PC-9 (cell line): ENCODE data around the gene MTURN.

Experiments used
- CTCF ChIP-seq: fragments of 200-600 bp; sonication (generic); conservative IDR thresholded peaks from 2 replicates; pipeline ENCODE4 v1.6.1; 2017; ENCODE audit warnings: mixed run types, antibody characterized with exemption, mild to moderate bottlenecking, moderate library complexity
- EZH2 ChIP-seq: fragments of 200-600 bp; sonication (generic); IDR thresholded peaks from 2 replicates; pipeline ENCODE4 v1.8.0; 2017; ENCODE audit warnings: antibody characterized with exemption, low read depth

- TF ChIP-seq CTCF, result no peak
- no peak for TF ChIP-seq EZH2
These were observed 13.6 kb downstream of the MTURN start for GRCh38 chr7:30148426-30148825.
